AG09319 (cell line): ENCODE results near the gene HMG20B.

ENCODE experiments used
- DNase-seq: peaks from one replicate; pipeline ENCODE4 v3.0.0-alpha.2; 2010; ENCODE audit warnings: low read depth; ENCODE audit errors: extremely low read depth
- CTCF ChIP-seq: IDR thresholded peaks from 2 replicates; pipeline ENCODE4 v1.5.1; 2011; ENCODE audit warnings: low read depth, mild to moderate bottlenecking, inconsistent platforms, low read length, moderate library complexity

HMG20B gene

GRCh38 chr19:3591876-3592613 lies 19.3 kb downstream of the HMG20B start:
- TF ChIP-seq CTCF, result no peak
- DNase-seq, result no peak

GRCh38 chr19:3593156-3593555 lies 20.4 kb downstream of the HMG20B start:
- TF ChIP-seq CTCF, result no peak
- DNase-seq, result no peak

- no peak for DNase-seq
- no peak for TF ChIP-seq CTCF
Observed at GRCh38 chr19:3595521-3596061, 22.8 kb downstream of the HMG20B start.

GRCh38 chr19:3599776-3600187 lies 27.0 kb downstream of the HMG20B start:
- no peak for DNase-seq
- no peak; the same call in 1 of the 2 replicates for TF ChIP-seq CTCF

GRCh38 chr19:3601021-3601420 lies 28.3 kb downstream of the HMG20B start:
- DNase-seq, result no peak
- no peak for TF ChIP-seq CTCF

GRCh38 chr19:3603121-3603811 lies 30.5 kb downstream of the HMG20B start:
- no peak for DNase-seq
- TF ChIP-seq CTCF, result no peak

GRCh38 chr19:3604227-3604986 lies 31.7 kb downstream of the HMG20B start:
- DNase-seq, result no peak
- no peak for TF ChIP-seq CTCF
